HepG2 (cell line): ENCODE data around the gene ADI1. TPM values are rescaled to one million over a fixed set of nuclear protein-coding genes. Genes with fewer than 3 reads are reported as not detected.
A peak's percentile ranks its signal among the peaks of the same experiment; 100 is the strongest.

ENCODE experiments used
- GATAD1 ChIP-seq: IDR thresholded peaks from 2 replicates; pipeline ENCODE4 v1.6.1; 2016; ENCODE audit warnings: missing genetic modification reagents, missing compliant biosample characterization
- HNRNPLL ChIP-seq: fragments of 200-400 bp; formaldehyde crosslinking; IDR thresholded peaks from 2 replicates; pipeline ENCODE4 v1.6.1; 2017; ENCODE audit warnings: mild to moderate bottlenecking, low read depth, low read length; ENCODE audit not compliant: poor library complexity, severe bottlenecking
- JDP2 ChIP-seq: sonication (generic); formaldehyde crosslinking; IDR thresholded peaks from 2 replicates; pipeline ENCODE4 v1.8.1; 2022; ENCODE audit warnings: missing genetic modification reagents, borderline replicate concordance
- KAT8 ChIP-seq: IDR thresholded peaks from 2 replicates; pipeline ENCODE4 v1.6.1; 2016; ENCODE audit warnings: missing genetic modification reagents, missing compliant biosample characterization
- KMT2A ChIP-seq: sonication (generic); formaldehyde crosslinking; IDR thresholded peaks from 2 replicates; pipeline ENCODE4 v1.4.0; 2020; ENCODE audit warnings: missing genetic modification reagents
- PHF20 ChIP-seq: sonication (generic); formaldehyde crosslinking; IDR thresholded peaks from 2 replicates; pipeline ENCODE4 v1.5.0; 2020; ENCODE audit warnings: mild to moderate bottlenecking, missing genetic modification reagents
- PPARG ChIP-seq: conservative IDR thresholded peaks from 2 replicates; pipeline ENCODE4 v1.6.1; 2016; ENCODE audit warnings: missing biosample characterization, missing genetic modification reagents
- RELA ChIP-seq: sonication (generic); formaldehyde crosslinking; IDR thresholded peaks from 2 replicates; pipeline ENCODE4 v1.4.0; 2020; ENCODE audit warnings: missing genetic modification reagents
- TCF12 ChIP-seq, 2 experiments: fragments of 450-650 bp in 1 of 2; sonication (generic) in 1 of 2; formaldehyde crosslinking in 1 of 2; IDR thresholded peaks; 2 replicates each; pipeline versions ENCODE4 v1.6.1 to v1.8.0; 2017 to 2022; ENCODE audit warnings: antibody characterized with exemption in 1 of 2, mild to moderate bottlenecking in 1 of 2, missing genetic modification reagents in 1 of 2, moderate library complexity in 1 of 2
- ZFX ChIP-seq: sonication (generic); formaldehyde crosslinking; IDR thresholded peaks from 2 replicates; pipeline ENCODE4 v1.4.0; 2020; ENCODE audit warnings: mild to moderate bottlenecking, low read depth, missing genetic modification reagents, moderate library complexity
- ZFY ChIP-seq: sonication (generic); formaldehyde crosslinking; IDR thresholded peaks from 2 replicates; pipeline ENCODE4 v1.4.0; 2020; ENCODE audit warnings: missing genetic modification reagents
- ZMYM2 ChIP-seq: sonication (generic); formaldehyde crosslinking; IDR thresholded peaks from 2 replicates; pipeline ENCODE4 v1.8.0; 2022; ENCODE audit warnings: mild to moderate bottlenecking, missing genetic modification reagents
- ZMYM4 ChIP-seq: sonication (generic); formaldehyde crosslinking; IDR thresholded peaks from 2 replicates; pipeline ENCODE4 v1.8.1; 2023; ENCODE audit warnings: mild to moderate bottlenecking, missing genetic modification reagents
- ZNF317 ChIP-seq: sonication (generic); formaldehyde crosslinking; IDR thresholded peaks from 2 replicates; pipeline ENCODE4 v1.5.0; 2020; ENCODE audit warnings: mild to moderate bottlenecking, missing genetic modification reagents
- ZNF83 ChIP-seq: sonication (generic); formaldehyde crosslinking; IDR thresholded peaks from 2 replicates; pipeline ENCODE4 v1.4.0; 2020; ENCODE audit warnings: missing genetic modification reagents, mild to moderate bottlenecking, borderline replicate concordance
- polyA plus RNA-seq, 8 experiments: library from polyadenylated mRNA; depleted of rRNA in 3 of 8; stranded (reverse) in 7 of 8; unstranded in 1 of 8; fragments of >200 nt; fragmentation: Illumina TruSeq in 4 of 8; extraction: Trizol in 4 of 8; gene quantifications; 2 replicates each; pipeline versions ENCODE4 v1.2.1 to v1.2.3, GENCODE V29; 2011 to 2016; ENCODE audit warnings: low read depth in 4 of 8, missing spikeins in 1 of 8, mixed read lengths in 1 of 8; ENCODE audit not compliant: insufficient read depth in 1 of 8
- total RNA-seq, 5 experiments: library from RNA; depleted of rRNA; stranded (reverse); fragments of >200 nt; fragmentation: Illumina TruSeq; extraction: Trizol; gene quantifications; 2 replicates each; pipeline ENCODE4 v1.2.3, GENCODE V29; 2016; ENCODE audit warnings: low read depth in 1 of 5
- TF ChIP-seq, protein P1 (sequence below): sonication (generic); formaldehyde crosslinking; IDR thresholded peaks from 2 replicates; pipeline ENCODE4 v1.5.1; 2020; ENCODE audit warnings: mild to moderate bottlenecking, missing genetic modification reagents
- TF ChIP-seq, protein P2 (sequence below): sonication (generic); formaldehyde crosslinking; IDR thresholded peaks from 2 replicates; pipeline ENCODE4 v1.8.0; 2022; ENCODE audit warnings: low read depth, missing genetic modification reagents
- TF ChIP-seq, protein P3 (sequence below): sonication (generic); formaldehyde crosslinking; IDR thresholded peaks from 2 replicates; pipeline ENCODE4 v1.8.0; 2022; ENCODE audit warnings: missing genetic modification reagents, mild to moderate bottlenecking, moderate library complexity, borderline replicate concordance
- TF ChIP-seq, protein P4 (sequence below): sonication (generic); formaldehyde crosslinking; IDR thresholded peaks from 2 replicates; pipeline ENCODE4 v1.4.0; 2020; ENCODE audit warnings: missing genetic modification reagents, mild to moderate bottlenecking, borderline replicate concordance

ADI1 gene
- total and polyA plus RNA-seq, 2 of the 13 experiments (the other 11 are each of a cell fraction or from before 2014, with no cell fraction given), result 28.7 to 123 TPM

DNA sequence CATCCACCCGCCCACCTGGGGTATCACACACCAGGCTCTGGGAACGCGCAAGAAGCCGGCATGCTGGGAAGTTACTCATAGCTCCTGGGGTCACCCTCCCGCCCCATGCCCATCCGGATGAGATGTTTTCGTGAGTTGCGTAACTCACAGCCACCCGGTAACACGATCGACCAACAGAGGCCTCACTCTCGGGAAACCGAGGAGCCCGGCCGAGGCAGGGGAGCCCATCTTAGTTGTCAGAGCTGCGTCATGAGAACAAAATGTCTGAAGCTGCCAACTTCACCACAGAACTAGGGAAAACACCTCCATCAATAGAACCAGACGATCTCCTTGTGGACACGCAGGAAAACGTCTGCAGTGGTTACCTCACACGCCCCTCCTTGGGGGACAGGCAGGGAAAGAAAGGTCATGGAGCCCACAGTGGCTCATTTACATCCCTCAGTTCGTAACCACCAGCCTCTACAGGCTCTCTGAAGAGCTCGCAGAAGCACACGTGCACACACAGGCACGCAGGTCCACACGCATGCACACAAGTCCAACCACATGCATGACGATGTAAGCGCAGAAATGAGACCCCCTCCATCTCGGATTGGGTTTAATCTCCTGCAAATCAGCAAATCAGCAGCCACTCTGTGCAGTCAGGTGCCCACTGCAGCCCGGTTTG lies 26.2 kb downstream of the ADI1 start (continued):
- TF ChIP-seq, protein P1, sequence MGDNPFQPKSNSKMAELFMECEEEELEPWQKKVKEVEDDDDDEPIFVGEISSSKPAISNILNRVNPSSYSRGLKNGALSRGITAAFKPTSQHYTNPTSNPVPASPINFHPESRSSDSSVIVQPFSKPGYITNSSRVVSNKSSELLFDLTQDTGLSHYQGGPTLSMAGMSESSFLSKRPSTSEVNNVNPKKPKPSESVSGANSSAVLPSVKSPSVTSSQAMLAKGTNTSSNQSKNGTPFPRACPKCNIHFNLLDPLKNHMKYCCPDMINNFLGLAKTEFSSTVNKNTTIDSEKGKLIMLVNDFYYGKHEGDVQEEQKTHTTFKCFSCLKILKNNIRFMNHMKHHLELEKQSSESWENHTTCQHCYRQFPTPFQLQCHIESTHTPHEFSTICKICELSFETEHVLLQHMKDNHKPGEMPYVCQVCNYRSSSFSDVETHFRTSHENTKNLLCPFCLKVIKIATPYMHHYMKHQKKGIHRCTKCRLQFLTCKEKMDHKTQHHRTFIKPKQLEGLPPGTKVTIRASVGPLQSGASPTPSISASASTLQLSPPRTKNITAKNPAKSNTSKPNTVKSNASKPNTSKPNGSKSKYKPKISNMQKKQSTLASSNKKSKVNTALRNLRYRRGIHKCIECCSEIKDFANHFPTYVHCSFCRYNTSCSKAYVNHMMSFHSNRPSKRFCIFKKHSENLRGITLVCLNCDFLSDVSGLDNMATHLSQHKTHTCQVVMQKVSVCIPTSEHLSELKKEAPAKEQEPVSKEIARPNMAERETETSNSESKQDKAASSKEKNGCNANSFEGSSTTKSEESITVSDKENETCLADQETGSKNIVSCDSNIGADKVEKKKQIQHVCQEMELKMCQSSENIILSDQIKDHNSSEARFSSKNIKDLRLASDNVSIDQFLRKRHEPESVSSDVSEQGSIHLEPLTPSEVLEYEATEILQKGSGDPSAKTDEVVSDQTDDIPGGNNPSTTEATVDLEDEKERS (CRISPR knock-in tag), result peak; percentile 81
- TF ChIP-seq ZNF317 (CRISPR knock-in tag) (0 out of 2 replicates have a peak, but pooled peaks have one; percentile 42), KAT8 (CRISPR knock-in tag) (peak; percentile 69; the same call in 1 of the 2 replicates), JDP2 (CRISPR knock-in tag) (no peak), RELA (CRISPR knock-in tag) (no peak), TCF12 (IDR thresholded peaks at IDR 0.05) (no peak), TCF12 (CRISPR knock-in tag; IDR thresholded peaks at IDR 0.05) (no peak), GATAD1 (peak; percentile 65), ZMYM2 (CRISPR knock-in tag) (0 out of 2 replicates have a peak, but pooled peaks have one; percentile 38), ZFX (CRISPR knock-in tag) (peak; percentile 75), ZMYM4 (CRISPR knock-in tag) (peak; percentile 71; the same call in 1 of the 2 replicates), PPARG (0 out of 2 replicates have a peak, but pooled peaks have one; percentile 21), PHF20 (CRISPR knock-in tag) (peak; percentile 48; the same call in 1 of the 2 replicates), ZFY (CRISPR knock-in tag) (peak; percentile 29; the same call in 1 of the 2 replicates), ZNF83 (peak; percentile 81; the same call in 1 of the 2 replicates), HNRNPLL (peak; percentile 60), KMT2A (CRISPR knock-in tag) (no peak)
- TF ChIP-seq, protein P2, sequence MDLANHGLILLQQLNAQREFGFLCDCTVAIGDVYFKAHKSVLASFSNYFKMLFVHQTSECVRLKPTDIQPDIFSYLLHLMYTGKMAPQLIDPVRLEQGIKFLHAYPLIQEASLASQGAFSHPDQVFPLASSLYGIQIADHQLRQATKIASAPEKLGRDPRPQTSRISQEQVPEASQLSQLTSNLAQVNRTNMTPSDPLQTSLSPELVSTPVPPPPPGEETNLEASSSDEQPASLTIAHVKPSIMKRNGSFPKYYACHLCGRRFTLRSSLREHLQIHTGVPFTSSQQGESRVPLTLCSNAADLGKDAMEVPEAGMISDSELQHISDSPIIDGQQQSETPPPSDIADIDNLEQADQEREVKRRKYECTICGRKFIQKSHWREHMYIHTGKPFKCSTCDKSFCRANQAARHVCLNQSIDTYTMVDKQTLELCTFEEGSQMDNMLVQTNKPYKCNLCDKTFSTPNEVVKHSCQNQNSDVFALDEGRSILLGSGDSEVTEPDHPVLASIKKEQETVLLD (CRISPR knock-in tag), result peak; percentile 81; the same call in 1 of the 2 replicates
- TF ChIP-seq, protein P3, sequence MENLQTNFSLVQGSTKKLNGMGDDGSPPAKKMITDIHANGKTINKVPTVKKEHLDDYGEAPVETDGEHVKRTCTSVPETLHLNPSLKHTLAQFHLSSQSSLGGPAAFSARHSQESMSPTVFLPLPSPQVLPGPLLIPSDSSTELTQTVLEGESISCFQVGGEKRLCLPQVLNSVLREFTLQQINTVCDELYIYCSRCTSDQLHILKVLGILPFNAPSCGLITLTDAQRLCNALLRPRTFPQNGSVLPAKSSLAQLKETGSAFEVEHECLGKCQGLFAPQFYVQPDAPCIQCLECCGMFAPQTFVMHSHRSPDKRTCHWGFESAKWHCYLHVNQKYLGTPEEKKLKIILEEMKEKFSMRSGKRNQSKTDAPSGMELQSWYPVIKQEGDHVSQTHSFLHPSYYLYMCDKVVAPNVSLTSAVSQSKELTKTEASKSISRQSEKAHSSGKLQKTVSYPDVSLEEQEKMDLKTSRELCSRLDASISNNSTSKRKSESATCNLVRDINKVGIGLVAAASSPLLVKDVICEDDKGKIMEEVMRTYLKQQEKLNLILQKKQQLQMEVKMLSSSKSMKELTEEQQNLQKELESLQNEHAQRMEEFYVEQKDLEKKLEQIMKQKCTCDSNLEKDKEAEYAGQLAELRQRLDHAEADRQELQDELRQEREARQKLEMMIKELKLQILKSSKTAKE (CRISPR knock-in tag), result 0 out of 2 replicates have a peak, but pooled peaks have one; percentile 23
- TF ChIP-seq, protein P4, sequence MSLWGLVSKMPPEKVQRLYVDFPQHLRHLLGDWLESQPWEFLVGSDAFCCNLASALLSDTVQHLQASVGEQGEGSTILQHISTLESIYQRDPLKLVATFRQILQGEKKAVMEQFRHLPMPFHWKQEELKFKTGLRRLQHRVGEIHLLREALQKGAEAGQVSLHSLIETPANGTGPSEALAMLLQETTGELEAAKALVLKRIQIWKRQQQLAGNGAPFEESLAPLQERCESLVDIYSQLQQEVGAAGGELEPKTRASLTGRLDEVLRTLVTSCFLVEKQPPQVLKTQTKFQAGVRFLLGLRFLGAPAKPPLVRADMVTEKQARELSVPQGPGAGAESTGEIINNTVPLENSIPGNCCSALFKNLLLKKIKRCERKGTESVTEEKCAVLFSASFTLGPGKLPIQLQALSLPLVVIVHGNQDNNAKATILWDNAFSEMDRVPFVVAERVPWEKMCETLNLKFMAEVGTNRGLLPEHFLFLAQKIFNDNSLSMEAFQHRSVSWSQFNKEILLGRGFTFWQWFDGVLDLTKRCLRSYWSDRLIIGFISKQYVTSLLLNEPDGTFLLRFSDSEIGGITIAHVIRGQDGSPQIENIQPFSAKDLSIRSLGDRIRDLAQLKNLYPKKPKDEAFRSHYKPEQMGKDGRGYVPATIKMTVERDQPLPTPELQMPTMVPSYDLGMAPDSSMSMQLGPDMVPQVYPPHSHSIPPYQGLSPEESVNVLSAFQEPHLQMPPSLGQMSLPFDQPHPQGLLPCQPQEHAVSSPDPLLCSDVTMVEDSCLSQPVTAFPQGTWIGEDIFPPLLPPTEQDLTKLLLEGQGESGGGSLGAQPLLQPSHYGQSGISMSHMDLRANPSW (CRISPR knock-in tag), result no peak
